HCT116 (cell line): ENCODE results near the gene LIPH. TPM values are rescaled to one million over a fixed set of nuclear protein-coding genes. Genes with fewer than 3 reads are reported as not detected.

Experiments
- ATAC-seq: fragments of 200-7000 bp; cut with Tn5 transposase; 2 replicates; pipeline ENCODE4 v1.9.1; 2020; ENCODE audit warnings: mild to moderate bottlenecking, moderate library complexity
- BruUV-seq: library from RNA; stranded (reverse); fragments of 400-500 nt; replicated peaks from 2 replicates; lab custom pipeline; 2021; lab: Mats Ljungman, UMichigan
- CTCF ChIA-PET: fragments of 300-600 bp; sonication (Branson Sonifier 250); formaldehyde crosslinking; loops from one replicate; lab custom pipeline; 2021; ENCODE audit warnings: antibody characterized with exemption; lab: Charles Lee
- POLR2A ChIA-PET: fragments of 300-600, 350-600 bp; sonication (Branson Sonifier 250); formaldehyde crosslinking; loops from one replicate; lab custom pipeline; 2021; ENCODE audit warnings: antibody characterized with exemption; lab: Charles Lee
- RAD21 ChIA-PET, 2 experiments: fragments of 300-600 bp; sonication (Branson Sonifier 250); formaldehyde crosslinking; loops; one replicate each; lab custom pipeline; 2023; ENCODE audit warnings: low total read pairs in 2 of 2; ENCODE audit not compliant: uncharacterized antibody in 2 of 2, unreplicated experiment in 2 of 2, low non-redundant PET in 1 of 2; lab: Charles Lee
- DNase-seq: peaks from one replicate; pipeline ENCODE4 v3.0.0-alpha.2; 2010; ENCODE audit warnings: low read depth, low spot score
- H2AFZ ChIP-seq: fragments of 200-600 bp; shearing (Covaris generic), sonication (generic); 2 replicates; pipeline ENCODE4 v1.6.1; 2017; ENCODE audit warnings: low read depth, mixed run types, mixed read lengths, antibody characterized with exemption, low read length; ENCODE audit not compliant: poor library complexity, severe bottlenecking
- H3K27ac ChIP-seq: 2 replicates; pipeline ENCODE4 v1.5.1; 2012; ENCODE audit warnings: low read depth, low read length
- H3K27me3 ChIP-seq: fragments of 200-600 bp; sonication (generic); 2 replicates; pipeline ENCODE4 v1.6.1; 2016; ENCODE audit warnings: mixed run types, low read length, mixed read lengths; ENCODE audit not compliant: insufficient read depth
- H3K36me3 ChIP-seq, 2 experiments: fragments of 200-500 bp in 1 of 2; fragments of 200-600 bp in 1 of 2; sonication (Bioruptor generic) in 1 of 2; sonication (generic) in 1 of 2; 2 replicates each; pipeline versions ENCODE4 v1.5.1 to v1.6.1; 2014 to 2016; ENCODE audit warnings: low read length in 2 of 2, inconsistent platforms in 1 of 2, mixed read lengths in 1 of 2, mixed run types in 1 of 2; ENCODE audit not compliant: insufficient read depth in 2 of 2, control insufficient read depth in 1 of 2
- H3K4me1 ChIP-seq, 2 experiments: fragments of 200-600 bp in 1 of 2; sonication (generic) in 1 of 2; 2 replicates each; pipeline versions ENCODE4 v1.5.1 to v1.6.1; 2012 to 2017; ENCODE audit warnings: low read length in 2 of 2, inconsistent platforms in 1 of 2, mild to moderate bottlenecking in 1 of 2, mixed read lengths in 1 of 2, mixed run types in 1 of 2, moderate library complexity in 1 of 2; ENCODE audit not compliant: insufficient read depth in 2 of 2, control insufficient read depth in 1 of 2
- H3K4me2 ChIP-seq: fragments of 200-600 bp; sonication (generic); 2 replicates; pipeline ENCODE4 v1.6.1; 2017; ENCODE audit warnings: mixed run types, low read length, mixed read lengths
- H3K4me3 ChIP-seq, 2 experiments: fragments of 200-600 bp in 1 of 2; sonication (generic) in 1 of 2; replicated peaks in 1 of 2; 2 replicates each; pipeline ENCODE4 v1.5.1; 2011 to 2016; ENCODE audit warnings: low read length in 2 of 2, control low read depth in 1 of 2, low read depth in 1 of 2, mild to moderate bottlenecking in 1 of 2, mixed read lengths in 1 of 2, mixed run types in 1 of 2
- H3K79me2 ChIP-seq: fragments of 200-600 bp; sonication (generic); 2 replicates; pipeline ENCODE4 v1.6.1; 2017; ENCODE audit warnings: mild to moderate bottlenecking, mixed run types, low read length, moderate library complexity, mixed read lengths; ENCODE audit not compliant: insufficient read depth
- H3K9ac ChIP-seq: fragments of 200-600 bp; sonication (generic); 2 replicates; pipeline ENCODE4 v1.6.1; 2016; ENCODE audit warnings: low read length, mixed read lengths
- H3K9me2 ChIP-seq: fragments of 200-600 bp; sonication (generic), shearing (Covaris generic); 2 replicates; pipeline ENCODE4 v1.6.1; 2017; ENCODE audit warnings: mixed run types, mild to moderate bottlenecking, moderate library complexity; ENCODE audit not compliant: insufficient read depth
- H3K9me3 ChIP-seq, 2 experiments: fragments of 200-500 bp in 1 of 2; fragments of 200-600 bp in 1 of 2; sonication (Bioruptor generic) in 1 of 2; sonication (generic) in 1 of 2; 2 replicates each; pipeline ENCODE4 v1.6.1; 2014 to 2017; ENCODE audit warnings: low read length in 2 of 2, mixed read lengths in 2 of 2, inconsistent platforms in 1 of 2, low read depth in 1 of 2, mild to moderate bottlenecking in 1 of 2, mixed run types in 1 of 2, moderate library complexity in 1 of 2; ENCODE audit not compliant: control insufficient read depth in 1 of 2, insufficient read depth in 1 of 2
- H4K20me1 ChIP-seq: fragments of 200-600 bp; sonication (generic), shearing (Covaris generic); 2 replicates; pipeline ENCODE4 v1.6.1; 2017; ENCODE audit warnings: mixed run types, mild to moderate bottlenecking, moderate library complexity; ENCODE audit not compliant: insufficient read depth
- CBX3 ChIP-seq: IDR thresholded peaks from 2 replicates; pipeline ENCODE4 v1.6.1; 2012; ENCODE audit warnings: low read depth
- EGR1 ChIP-seq: IDR thresholded peaks from 2 replicates; pipeline ENCODE4 v1.6.1; 2012; ENCODE audit warnings: low read depth
- EZH2 ChIP-seq: fragments of 200-600 bp; sonication (generic); IDR thresholded peaks from 2 replicates; pipeline ENCODE4 v1.6.1; 2017; ENCODE audit warnings: antibody characterized with exemption, mixed run types
- FOSL1 ChIP-seq: IDR thresholded peaks from 2 replicates; pipeline ENCODE4 v1.6.1; 2012; ENCODE audit warnings: low read depth
- MAX ChIP-seq: IDR thresholded peaks from 2 replicates; pipeline ENCODE4 v1.6.1; 2012
- RAD21 ChIP-seq: IDR thresholded peaks from 2 replicates; pipeline ENCODE4 v1.6.1; 2012; ENCODE audit warnings: low read depth, mild to moderate bottlenecking
- REST ChIP-seq: IDR thresholded peaks from 2 replicates; pipeline ENCODE4 v1.6.1; 2012; ENCODE audit warnings: low read depth
- SIN3A ChIP-seq: IDR thresholded peaks from 2 replicates; pipeline ENCODE4 v1.6.1; 2012; ENCODE audit warnings: low read depth
- SP1 ChIP-seq: IDR thresholded peaks from 2 replicates; pipeline ENCODE4 v1.6.1; 2012; ENCODE audit warnings: low read depth
- YY1 ChIP-seq: IDR thresholded peaks from 2 replicates; pipeline ENCODE4 v1.6.1; 2011; ENCODE audit warnings: low read length, low read depth, moderate library complexity, mild to moderate bottlenecking; ENCODE audit not compliant: insufficient replicate concordance; ENCODE audit errors: extremely low read depth
- ZBTB33 ChIP-seq: IDR thresholded peaks from 2 replicates; pipeline ENCODE4 v1.6.1; 2011; ENCODE audit warnings: mild to moderate bottlenecking, low read length, moderate library complexity; ENCODE audit not compliant: insufficient replicate concordance; ENCODE audit errors: extremely low read depth
- ZFX ChIP-seq: fragments of 450-650 bp; IDR thresholded peaks from 2 replicates; pipeline ENCODE4 v1.6.1; 2017
- ZNF274 ChIP-seq: fragments of 200-500 bp; sonication (Bioruptor generic); IDR thresholded peaks from 2 replicates; pipeline ENCODE4 v1.6.1; 2014; ENCODE audit warnings: mild to moderate bottlenecking, low read depth, low read length, inconsistent platforms
- intact Hi-C: fragments of 100-400 bp; cut with micrococcal nuclease; formaldehyde crosslinking; loops from 2 replicates; pipeline ENCODE4 v1.10.0; 2022
- total RNA-seq: library from RNA; stranded (reverse); gene quantifications from one replicate; pipeline ENCODE4 v1.2.1, GENCODE V29; 2021; ENCODE audit not compliant: unreplicated experiment

Gene LIPH
- total RNA-seq, 1 experiment from 2014 or later: 13.7 TPM

GRCh38 chr3:185507883-185508282, 44.5 kb downstream of the LIPH start:
- no peak for ATAC-seq
- CTCF ChIA-PET: no interaction called here
- H3K36me3 ChIP-seq: peaks cover 0 to 3% of the 10 kb centered on the region in 2 experiments; a peak in 1 of 4 replicates

GRCh38 chr3:185504636-185505035, 47.8 kb downstream of the LIPH start:
- POLR2A ChIA-PET: no interaction called here

More at GRCh38 chr3:185507883-185508282, 44.5 kb downstream of the LIPH start:
- H3K79me2 ChIP-seq: no peaks in the 10 kb centered on the region
- POLR2A ChIA-PET: no interaction called here
- intact Hi-C loops: no loop called here
- no peak overlapping the region for H3K4me3 ChIP-seq
- H3K4me1 ChIP-seq: peaks cover 6 to 9% of the 10 kb centered on the region in 2 experiments; a peak in 3 of 4 replicates
- H3K9me3 ChIP-seq: no peaks in the 10 kb centered on the region
- H2AFZ ChIP-seq: no peak overlapping the region
- RAD21 ChIA-PET: no interaction called here
- BruUV-seq: no TSS peak
- H3K27ac ChIP-seq: no peak overlapping the region
- H4K20me1 ChIP-seq: no peaks in the 10 kb centered on the region
- DNase-seq: no peak
- no peaks in the 10 kb centered on the region for H3K27me3 ChIP-seq
- H3K9ac ChIP-seq: no peak overlapping the region
- TF ChIP-seq ZFX: no peak
- H3K9me2 ChIP-seq: no peaks in the 10 kb centered on the region
- H3K4me2 ChIP-seq: no peak overlapping the region

More at GRCh38 chr3:185504636-185505035, 47.8 kb downstream of the LIPH start:
- Histone ChIP-seq H3K4me2 (no peak overlapping the region), H3K9me3 (no peaks in the 10 kb centered on the region)
- no peak for ATAC-seq
- TF ChIP-seq ZNF274 (no peak), ZFX (no peak), EZH2 (no peak), ZBTB33 (no peak), EGR1 (no peak), FOSL1 (no peak), CBX3 (no peak), SIN3A (no peak), SP1 (no peak), REST (no peak), MAX (no peak), RAD21 (no peak), YY1 (no peak)
- TF ChIP-seq, all 23 proteins: peak for 0
- H3K9ac ChIP-seq: no peak overlapping the region
- ChIA-PET CTCF (no interaction called here), RAD21 (no interaction called here)
- H3K4me3 ChIP-seq: no peak overlapping the region
- no peaks in the 10 kb centered on the region for H3K36me3 ChIP-seq
- H3K27me3 ChIP-seq: no peaks in the 10 kb centered on the region
- no peak overlapping the region for H2AFZ ChIP-seq
- no peaks in the 10 kb centered on the region for H3K9me2 ChIP-seq
- H4K20me1 ChIP-seq: no peaks in the 10 kb centered on the region
- BruUV-seq: no TSS peak
- DNase-seq: no peak
- H3K4me1 ChIP-seq: peaks cover 9 to 13% of the 10 kb centered on the region in 2 experiments; a peak in 3 of 4 replicates
- H3K27ac ChIP-seq: no peak overlapping the region
- intact Hi-C loops: no loop called here
- no peaks in the 10 kb centered on the region for H3K79me2 ChIP-seq
